SU-DHL-6 (cell line): ENCODE results near the gene SLCO4A1.

Experiments used
- H2AFZ ChIP-seq: fragments of 200-600 bp; sonication (generic); 2 replicates; pipeline ENCODE4 v1.6.1; 2014; ENCODE audit warnings: low read depth, mild to moderate bottlenecking, moderate library complexity, mixed read lengths, antibody characterized with exemption, low read length; ENCODE audit not compliant: severe bottlenecking
- H3F3A ChIP-seq: fragments of 200-600 bp; shearing (Covaris generic); 2 replicates; pipeline ENCODE4 v1.6.0; 2016; ENCODE audit warnings: antibody characterized with exemption, mild to moderate bottlenecking; ENCODE audit not compliant: insufficient read depth
- H3K27ac ChIP-seq: fragments of 200-600 bp; sonication (generic); 2 replicates; pipeline ENCODE4 v1.5.1; 2016; ENCODE audit warnings: low read depth, mild to moderate bottlenecking, low read length, moderate library complexity, mixed read lengths
- H3K27me3 ChIP-seq: fragments of 200-600 bp; sonication (generic), shearing (Covaris generic); 2 replicates; pipeline ENCODE4 v1.6.0; 2014; ENCODE audit warnings: mild to moderate bottlenecking, low read length
- H3K36me3 ChIP-seq: fragments of 200-600 bp; sonication (generic); 2 replicates; pipeline ENCODE4 v1.6.1; 2014; ENCODE audit warnings: mild to moderate bottlenecking, low read length, mixed read lengths
- H3K4me2 ChIP-seq: fragments of 300-600, 200-600 bp; shearing (Covaris generic), sonication (generic); 2 replicates; pipeline ENCODE4 v1.6.0; 2014; ENCODE audit warnings: low read length, low read depth, mild to moderate bottlenecking; ENCODE audit not compliant: poor library complexity, severe bottlenecking
- H3K4me3 ChIP-seq: fragments of 200-600 bp; sonication (generic); 2 replicates; pipeline ENCODE4 v1.5.1; 2014; ENCODE audit warnings: antibody characterized with exemption, low read length, mild to moderate bottlenecking, mixed read lengths; ENCODE audit not compliant: insufficient read depth, poor library complexity, severe bottlenecking
- H3K79me2 ChIP-seq: fragments of 200-600 bp; sonication (generic); 2 replicates; pipeline ENCODE4 v1.6.1; 2014; ENCODE audit warnings: mild to moderate bottlenecking, low read length, moderate library complexity; ENCODE audit not compliant: insufficient read depth
- H3K9ac ChIP-seq: fragments of 200-600 bp; sonication (generic); 2 replicates; pipeline ENCODE4 v1.7.0; 2014; ENCODE audit warnings: mild to moderate bottlenecking, low read length
- H3K9me2 ChIP-seq: fragments of 200-600 bp; sonication (generic); replicated peaks from 2 replicates; pipeline ENCODE4 v1.6.1; 2014; ENCODE audit warnings: low read length; ENCODE audit not compliant: insufficient read depth
- H3K9me3 ChIP-seq: fragments of 200-600 bp; sonication (generic); 2 replicates; pipeline ENCODE4 v1.6.1; 2014; ENCODE audit warnings: low read length, mixed read lengths; ENCODE audit not compliant: insufficient read depth
- H4K20me1 ChIP-seq: fragments of 200-600 bp; sonication (generic); 2 replicates; pipeline ENCODE4 v1.6.1; 2014; ENCODE audit warnings: low read depth, mild to moderate bottlenecking, antibody characterized with exemption, low read length, moderate library complexity, mixed read lengths
- EZH2phosphoT487 ChIP-seq: fragments of 200-600 bp; sonication (generic), shearing (Covaris generic); conservative IDR thresholded peaks from 2 replicates; pipeline ENCODE4 v1.6.1; 2018; ENCODE audit warnings: mild to moderate bottlenecking, antibody characterized with exemption, low read length, moderate library complexity, mixed read lengths
- TF ChIP-seq, protein P1 (sequence below): fragments of 200-600 bp; sonication (generic); IDR thresholded peaks from one replicate; pipeline ENCODE4 v1.5.1; 2017; ENCODE audit warnings: antibody characterized with exemption, mild to moderate bottlenecking, low read length, moderate library complexity; ENCODE audit not compliant: insufficient read depth, poor library complexity, severe bottlenecking

Gene SLCO4A1

DNA sequence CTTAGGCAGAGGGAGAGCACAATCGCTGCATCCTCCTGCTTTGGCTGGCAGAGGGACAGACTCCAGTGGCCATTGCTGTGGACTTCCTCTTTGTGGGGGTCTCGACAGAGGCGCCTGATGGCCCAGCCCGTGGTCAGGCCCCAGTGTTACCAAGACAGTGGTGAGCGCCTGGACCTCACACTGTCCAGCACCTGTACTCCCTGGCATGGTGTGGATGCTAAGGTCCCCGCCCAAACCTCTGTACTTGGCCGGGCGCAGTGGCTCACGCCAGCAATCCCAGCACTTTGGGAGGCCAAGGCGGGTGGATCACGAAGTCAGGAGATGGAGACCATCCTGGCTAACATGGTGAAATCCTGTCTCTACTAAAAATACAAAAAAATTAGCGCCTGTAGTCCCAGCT lies 64.0 kb downstream of the SLCO4A1 start:
- Histone ChIP-seq H3K79me2 (no peaks in the 10 kb centered on the region), H3K4me2 (no peak overlapping the region), H3F3A (no peaks in the 10 kb centered on the region), H3K27me3 (no peaks in the 10 kb centered on the region), H3K9me2 (no peaks in the 10 kb centered on the region), H3K4me3 (no peak overlapping the region), H2AFZ (no peak overlapping the region), H3K27ac (no peak overlapping the region), H3K9ac (no peak overlapping the region), H4K20me1 (no peaks in the 10 kb centered on the region), H3K36me3 (no peaks in the 10 kb centered on the region), H3K9me3 (no peaks in the 10 kb centered on the region)
- no peak for TF ChIP-seq EZH2phosphoT487
- TF ChIP-seq, protein P1, sequence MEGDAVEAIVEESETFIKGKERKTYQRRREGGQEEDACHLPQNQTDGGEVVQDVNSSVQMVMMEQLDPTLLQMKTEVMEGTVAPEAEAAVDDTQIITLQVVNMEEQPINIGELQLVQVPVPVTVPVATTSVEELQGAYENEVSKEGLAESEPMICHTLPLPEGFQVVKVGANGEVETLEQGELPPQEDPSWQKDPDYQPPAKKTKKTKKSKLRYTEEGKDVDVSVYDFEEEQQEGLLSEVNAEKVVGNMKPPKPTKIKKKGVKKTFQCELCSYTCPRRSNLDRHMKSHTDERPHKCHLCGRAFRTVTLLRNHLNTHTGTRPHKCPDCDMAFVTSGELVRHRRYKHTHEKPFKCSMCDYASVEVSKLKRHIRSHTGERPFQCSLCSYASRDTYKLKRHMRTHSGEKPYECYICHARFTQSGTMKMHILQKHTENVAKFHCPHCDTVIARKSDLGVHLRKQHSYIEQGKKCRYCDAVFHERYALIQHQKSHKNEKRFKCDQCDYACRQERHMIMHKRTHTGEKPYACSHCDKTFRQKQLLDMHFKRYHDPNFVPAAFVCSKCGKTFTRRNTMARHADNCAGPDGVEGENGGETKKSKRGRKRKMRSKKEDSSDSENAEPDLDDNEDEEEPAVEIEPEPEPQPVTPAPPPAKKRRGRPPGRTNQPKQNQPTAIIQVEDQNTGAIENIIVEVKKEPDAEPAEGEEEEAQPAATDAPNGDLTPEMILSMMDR: no peak

DNA sequence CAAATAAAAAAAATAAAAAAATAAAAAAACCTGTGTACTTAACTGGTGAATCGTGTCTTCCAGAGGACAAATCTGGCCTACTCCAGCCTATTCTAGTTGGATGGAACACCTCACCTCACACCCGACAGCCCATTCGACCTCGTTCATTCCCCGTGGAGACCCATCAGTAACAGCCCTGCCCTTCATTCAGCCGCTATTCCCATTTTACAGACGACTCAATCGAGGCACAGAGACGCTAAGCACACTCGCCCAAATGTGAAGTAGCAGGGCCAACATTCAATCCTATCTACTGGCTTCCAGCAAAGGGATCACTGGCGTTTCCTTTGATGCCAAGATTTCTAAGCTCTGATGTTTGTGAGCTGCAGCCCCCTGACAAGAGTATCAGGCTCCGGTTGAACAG lies 64.6 kb downstream of the SLCO4A1 start:
- TF ChIP-seq, protein P1: no peak
- TF ChIP-seq EZH2phosphoT487: no peak

DNA sequence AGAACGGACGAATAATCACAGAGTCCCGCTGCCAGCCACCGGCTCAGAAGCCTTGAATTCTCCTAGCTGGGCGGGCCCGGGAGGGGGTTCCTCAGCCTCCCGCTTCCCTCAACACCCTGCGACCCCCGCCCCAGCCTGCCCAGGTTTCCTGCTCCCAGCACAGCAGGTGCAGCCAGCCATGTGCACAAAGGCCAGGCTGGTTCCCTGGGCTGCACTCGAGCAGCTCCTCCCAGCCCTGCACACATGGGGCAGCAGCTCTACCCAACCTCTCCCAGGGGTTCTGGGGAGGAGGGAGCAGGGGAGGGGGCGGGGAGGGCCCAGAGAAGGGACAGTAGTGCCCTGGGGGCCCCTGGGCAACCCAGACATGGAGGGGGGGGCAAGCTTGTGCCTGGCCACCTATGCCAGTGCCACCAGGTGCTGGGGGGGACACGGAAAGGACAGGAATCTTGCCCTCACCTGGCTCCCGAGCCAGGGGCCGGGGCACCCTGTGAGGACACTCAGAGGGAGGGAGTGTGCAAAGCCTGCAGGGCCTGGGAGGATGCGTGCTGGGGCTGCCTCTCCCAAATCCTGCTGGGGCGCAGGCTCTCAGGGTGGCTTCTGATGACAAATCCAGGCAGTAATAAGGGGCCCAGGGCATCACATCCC lies 65.1 kb downstream of the SLCO4A1 start:
- Histone ChIP-seq H2AFZ (no peak overlapping the region), H3K27me3 (no peaks in the 10 kb centered on the region), H3K9me2 (no peaks in the 10 kb centered on the region), H3K4me3 (no peak overlapping the region), H3K79me2 (no peaks in the 10 kb centered on the region), H3F3A (no peaks in the 10 kb centered on the region), H4K20me1 (no peaks in the 10 kb centered on the region), H3K9ac (no peak overlapping the region), H3K27ac (no peak overlapping the region), H3K36me3 (no peaks in the 10 kb centered on the region), H3K4me2 (no peak overlapping the region), H3K9me3 (no peaks in the 10 kb centered on the region)
- TF ChIP-seq, protein P1: no peak
- TF ChIP-seq EZH2phosphoT487: no peak

More for the DNA sequence above, 64.6 kb downstream of the SLCO4A1 start:
- H3K36me3 ChIP-seq: no peaks in the 10 kb centered on the region
- H4K20me1 ChIP-seq: no peaks in the 10 kb centered on the region
- H3K4me2 ChIP-seq: no peak overlapping the region
- H3K27me3 ChIP-seq: no peaks in the 10 kb centered on the region
- H3K9me2 ChIP-seq: no peaks in the 10 kb centered on the region
- no peak overlapping the region for H3K27ac ChIP-seq
- H3K79me2 ChIP-seq: no peaks in the 10 kb centered on the region
- H3K4me3 ChIP-seq: no peak overlapping the region
- no peaks in the 10 kb centered on the region for H3F3A ChIP-seq
- no peak overlapping the region for H3K9ac ChIP-seq
- H3K9me3 ChIP-seq: no peaks in the 10 kb centered on the region
- H2AFZ ChIP-seq: no peak overlapping the region
